ENCODE results near the gene RALGAPA2.

- no peak for TF ChIP-seq POLR2A (IDR thresholded peaks at IDR 0.05; ENCODE audit: low read depth, low read length)
- TF ChIP-seq EZH2 (IDR thresholded peaks at IDR 0.05; ENCODE audit: borderline replicate concordance, low read depth, low read length, severe bottlenecking), result no peak
- TF ChIP-seq CTCF (IDR thresholded peaks at IDR 0.05; ENCODE audit: extremely low read depth in 1 of 2, insufficient read depth in 1 of 2, low read depth in 1 of 2, low read length in 2 of 2), result no peak
- TF ChIP-seq MYC (IDR thresholded peaks at IDR 0.05; ENCODE audit: low read depth, low read length), result no peak
- no peak for TF ChIP-seq MAX (IDR thresholded peaks at IDR 0.05; ENCODE audit: insufficient read depth, insufficient read length)
- no peak for TF ChIP-seq JUN (IDR thresholded peaks at IDR 0.05; ENCODE audit: borderline replicate concordance, insufficient read depth, insufficient read length, low read depth)
- no peak for TF ChIP-seq POLR2AphosphoS5 (IDR thresholded peaks at IDR 0.05; ENCODE audit: insufficient read depth, low read depth, low read length)
These were observed 46.7 kb upstream of the RALGAPA2 start for GRCh38 chr20:20759132-20759531.

All from endothelial cell of umbilical vein (primary cell).